SHP77 treated with DMSO at 0.1 percent for 48 hours (cell line): ENCODE results near the gene TRAPPC10.

Source experiments
- DNase-seq: peaks from one replicate; lab custom pipeline; 2025; lab: John Stamatoyannopoulos, UW

TRAPPC10 gene

DNA sequence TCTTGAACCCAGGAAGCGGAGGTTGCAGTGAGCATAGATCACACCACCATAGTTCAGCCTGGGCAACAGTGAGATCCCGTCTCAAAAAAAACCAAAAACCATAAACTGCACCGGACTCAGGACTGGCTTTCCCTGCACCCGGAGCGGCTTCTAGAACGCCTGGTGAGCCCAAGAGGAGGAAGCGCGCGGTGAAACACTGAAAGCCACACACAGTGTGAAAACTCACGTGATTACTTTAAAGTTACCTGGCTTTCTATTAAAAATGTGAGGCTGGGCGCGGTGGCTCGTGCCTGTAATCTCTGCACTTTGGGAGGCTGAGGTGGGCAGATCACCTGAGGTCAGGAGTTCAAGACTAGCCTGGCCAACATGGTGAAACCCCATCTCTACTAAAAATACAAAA is 7.0 kb upstream of the TRAPPC10 start:
- DNase-seq, result no peak

DNA sequence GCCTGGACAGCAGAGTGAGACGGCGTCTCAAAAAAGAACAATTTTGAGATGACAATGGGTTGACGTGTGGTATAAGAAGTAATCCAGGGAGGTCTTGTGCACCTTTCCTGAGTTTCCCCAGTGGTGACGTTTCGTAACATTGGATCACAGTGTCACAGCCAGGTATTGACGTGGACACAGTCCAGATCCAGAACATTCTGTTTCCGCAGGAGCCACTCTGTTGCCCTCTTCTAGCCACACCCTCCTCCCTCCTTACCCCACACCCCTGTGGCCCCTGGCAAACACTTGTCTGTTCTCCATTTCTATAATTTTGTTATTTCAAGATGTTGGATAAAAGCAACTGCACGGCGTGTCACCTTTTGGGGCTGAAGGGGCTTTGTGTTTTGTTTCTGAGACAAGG is 6.5 kb upstream of the TRAPPC10 start:
- no peak for DNase-seq

DNA sequence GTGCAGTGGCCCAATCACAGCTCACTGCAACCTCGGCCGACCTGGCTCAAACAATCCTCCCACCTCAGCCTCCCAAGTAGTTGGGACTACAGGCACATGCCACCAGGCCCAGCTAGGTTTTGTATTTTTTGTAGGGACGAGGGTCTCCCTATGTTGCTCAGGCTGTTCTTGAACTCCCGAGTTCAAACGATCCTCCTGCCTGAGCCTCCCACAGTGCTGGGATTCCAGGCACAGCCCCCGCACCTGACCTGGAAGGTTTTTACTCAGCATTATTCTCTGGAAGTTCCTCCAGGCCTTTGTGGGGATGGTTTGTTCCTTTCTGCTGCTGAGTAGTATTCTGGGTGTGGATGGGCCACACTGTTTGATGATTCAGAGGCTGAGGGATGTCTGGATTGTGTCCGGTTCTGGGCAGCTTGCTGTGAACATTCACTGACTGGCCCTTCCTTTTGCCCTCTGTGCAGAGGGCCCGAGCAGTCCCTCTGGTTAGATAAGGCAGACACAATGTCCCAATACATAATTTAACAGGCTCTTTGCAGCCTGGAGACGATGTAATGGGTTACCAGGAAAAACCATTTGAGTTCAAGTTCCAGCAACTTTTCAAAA is 6.0 kb upstream of the TRAPPC10 start:
- DNase-seq, result no peak

DNA sequence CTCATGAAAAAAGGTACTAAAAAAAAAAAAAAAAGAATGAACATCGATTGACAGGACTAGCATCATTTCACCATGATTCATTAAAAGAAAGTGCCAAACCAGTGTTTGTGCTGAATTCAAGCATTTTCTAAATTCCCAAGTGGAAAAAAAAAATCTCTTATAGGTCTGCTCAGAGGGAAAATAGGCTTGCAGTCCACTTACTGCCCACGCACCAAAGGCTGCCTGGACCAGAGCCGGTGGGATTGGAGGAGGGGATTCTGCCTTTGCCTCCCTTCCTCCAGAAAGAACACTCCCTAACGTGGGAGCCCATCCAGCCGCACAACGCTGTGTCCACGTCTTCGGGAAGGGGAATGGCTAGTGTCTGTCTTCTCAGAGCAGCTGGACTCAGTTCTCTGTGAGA is 5.5 kb upstream of the TRAPPC10 start:
- DNase-seq, result no peak

DNA sequence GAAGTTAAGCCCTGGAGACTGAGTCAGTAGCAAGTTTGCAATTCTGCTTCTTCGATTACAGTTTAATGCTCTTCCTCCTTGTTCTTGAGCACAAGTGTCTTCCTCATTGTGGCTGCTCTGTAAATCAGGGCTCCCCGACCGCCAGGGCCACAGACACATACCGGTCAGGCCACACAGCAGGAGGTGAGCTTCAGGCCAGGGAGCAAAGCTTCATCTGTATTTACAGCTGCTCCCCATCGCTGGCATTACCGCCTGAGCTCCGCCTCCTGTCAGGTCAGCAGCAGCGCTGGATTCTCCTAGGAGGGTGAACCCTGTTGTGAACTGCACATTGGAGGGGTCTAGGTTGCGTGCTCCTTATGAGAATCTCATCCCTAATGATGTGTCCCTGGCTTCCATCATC is 1.7 kb upstream of the TRAPPC10 start:
- DNase-seq, result no peak

DNA sequence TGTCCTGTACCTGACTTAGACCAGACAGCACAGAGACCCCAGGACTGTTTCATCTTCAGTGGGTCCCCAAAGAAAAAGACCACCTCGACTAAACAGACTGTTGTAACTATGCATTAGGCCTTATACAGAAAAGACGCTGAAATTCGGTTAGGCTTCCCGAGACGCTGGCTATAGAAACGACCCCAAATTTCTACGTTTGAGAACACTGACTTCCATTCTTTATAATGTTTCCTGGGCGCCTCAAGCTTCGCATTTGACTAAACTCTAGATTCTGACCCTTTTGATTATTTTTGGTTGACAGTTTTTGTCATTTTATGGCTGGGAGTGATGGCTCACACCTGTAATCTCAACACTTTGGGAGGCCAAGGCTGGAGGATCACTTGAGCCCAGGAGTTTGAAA is 986 bp upstream of the TRAPPC10 start:
- DNase-seq, result no peak

DNA sequence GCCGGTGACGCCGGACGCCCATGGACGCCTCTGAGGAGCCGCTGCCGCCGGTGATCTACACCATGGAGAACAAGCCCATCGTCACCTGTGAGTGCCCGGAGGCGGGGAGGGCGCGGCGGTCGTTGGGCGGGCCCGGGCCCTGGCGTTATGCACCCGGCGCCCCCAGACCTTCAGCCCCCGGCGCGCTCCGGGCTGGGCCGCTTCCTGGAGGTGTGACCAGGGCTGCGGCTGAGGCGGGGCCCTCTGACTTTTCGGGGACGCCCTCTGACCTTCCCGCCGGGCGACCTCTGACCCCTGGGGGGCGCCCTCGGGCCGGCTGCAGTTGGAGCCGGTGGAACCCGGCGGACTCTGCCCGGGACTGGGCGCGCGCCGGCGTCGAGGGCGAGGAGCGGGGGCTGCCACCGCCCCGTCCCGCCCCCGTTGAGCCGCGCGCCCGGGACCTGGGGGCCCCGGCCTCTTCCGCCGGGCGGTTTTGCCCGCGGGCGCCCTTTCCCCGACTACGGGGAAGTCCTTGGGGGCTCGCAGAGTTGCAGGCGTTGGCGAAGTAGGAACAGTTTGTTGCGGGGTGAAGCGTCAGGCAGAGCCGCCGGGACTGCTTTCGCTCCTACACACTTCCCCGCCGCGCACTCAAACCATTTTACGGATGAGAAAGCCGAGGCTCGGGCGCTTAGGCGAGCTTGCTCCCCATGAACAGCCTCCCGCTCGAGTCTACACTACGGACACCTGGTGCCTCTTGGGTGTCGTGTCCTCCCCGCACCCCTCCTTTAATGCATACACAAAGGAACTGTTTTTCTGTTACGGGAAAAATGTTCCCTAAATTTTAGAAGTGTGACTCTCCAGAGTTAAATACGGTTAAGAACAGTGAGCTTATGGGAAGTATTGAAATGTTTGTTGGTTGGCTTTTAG is 618 bp downstream of the TRAPPC10 start:
- DNase-seq, result no peak

DNA sequence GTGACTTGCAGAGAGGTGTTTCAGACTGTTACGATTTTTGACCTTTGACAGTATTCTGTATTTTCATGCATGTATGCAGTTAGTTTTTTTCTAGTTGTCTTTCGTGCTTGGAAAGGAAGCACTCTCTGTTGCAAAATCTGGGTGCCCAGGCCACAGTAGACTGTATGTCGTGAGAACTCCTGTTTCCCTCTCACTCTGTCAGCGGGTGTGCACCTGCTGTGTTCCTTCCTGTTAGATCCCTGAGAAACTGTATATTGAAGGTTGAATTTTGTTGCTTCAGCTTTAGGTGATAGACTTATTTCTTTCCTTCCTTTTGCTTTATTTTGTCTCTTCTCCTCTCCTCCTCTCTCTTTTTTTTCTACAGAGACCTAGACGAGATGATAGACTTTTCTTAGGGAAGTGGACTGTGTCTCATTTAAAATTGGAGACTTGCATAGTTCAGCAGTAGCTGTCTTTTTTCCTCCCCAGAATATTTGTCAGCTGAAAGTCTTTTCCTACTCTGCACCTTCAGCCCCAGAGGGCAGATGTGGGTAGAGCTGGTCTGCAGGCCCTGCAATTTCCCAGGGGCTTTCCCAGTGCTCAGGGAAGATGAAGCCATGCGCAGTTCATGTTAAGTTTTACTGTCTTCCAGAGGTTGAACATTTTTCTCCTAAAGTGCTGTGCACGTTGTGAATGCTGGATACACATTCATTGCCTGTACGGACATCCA is 1.4 kb downstream of the TRAPPC10 start:
- no peak for DNase-seq

DNA sequence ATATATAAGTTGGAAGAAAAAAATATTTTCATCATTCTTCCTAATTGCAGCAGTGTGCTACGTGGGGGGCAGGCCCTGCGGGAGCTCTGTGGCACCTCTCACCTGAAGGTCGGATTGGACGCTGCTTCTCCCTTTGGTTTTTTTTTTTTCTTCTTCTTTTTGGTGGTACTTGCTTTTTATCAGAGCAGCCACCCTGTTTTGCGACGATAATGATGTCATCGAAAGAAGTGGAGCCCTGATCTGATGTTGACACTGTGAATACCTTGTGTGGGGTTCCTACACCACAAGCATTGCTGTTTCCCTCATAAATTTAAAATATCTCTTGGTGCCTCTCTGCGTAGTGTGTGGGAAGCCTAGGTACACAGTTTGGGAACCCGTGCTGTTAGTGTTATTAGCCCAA is 5.5 kb downstream of the TRAPPC10 start:
- no peak for DNase-seq

DNA sequence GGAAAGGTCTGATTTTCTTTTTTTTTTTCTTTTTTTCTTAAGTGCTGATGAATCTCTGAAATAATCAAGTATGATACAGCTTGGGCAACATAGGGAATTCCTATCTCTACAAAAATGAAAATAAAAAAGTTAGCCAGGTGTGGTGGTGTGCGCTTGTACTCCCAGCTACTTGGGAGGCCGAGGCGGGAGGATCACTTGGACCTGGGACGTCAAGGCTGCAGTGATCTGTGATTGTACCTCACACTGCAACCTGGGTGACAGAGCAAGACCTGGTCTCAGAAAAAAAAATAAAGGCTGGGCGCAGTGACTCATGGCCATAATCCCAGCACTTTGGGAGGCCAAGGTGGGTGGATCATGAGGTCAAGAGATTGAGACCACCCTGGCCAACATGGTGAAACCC is 6.0 kb downstream of the TRAPPC10 start:
- DNase-seq, result no peak

DNA sequence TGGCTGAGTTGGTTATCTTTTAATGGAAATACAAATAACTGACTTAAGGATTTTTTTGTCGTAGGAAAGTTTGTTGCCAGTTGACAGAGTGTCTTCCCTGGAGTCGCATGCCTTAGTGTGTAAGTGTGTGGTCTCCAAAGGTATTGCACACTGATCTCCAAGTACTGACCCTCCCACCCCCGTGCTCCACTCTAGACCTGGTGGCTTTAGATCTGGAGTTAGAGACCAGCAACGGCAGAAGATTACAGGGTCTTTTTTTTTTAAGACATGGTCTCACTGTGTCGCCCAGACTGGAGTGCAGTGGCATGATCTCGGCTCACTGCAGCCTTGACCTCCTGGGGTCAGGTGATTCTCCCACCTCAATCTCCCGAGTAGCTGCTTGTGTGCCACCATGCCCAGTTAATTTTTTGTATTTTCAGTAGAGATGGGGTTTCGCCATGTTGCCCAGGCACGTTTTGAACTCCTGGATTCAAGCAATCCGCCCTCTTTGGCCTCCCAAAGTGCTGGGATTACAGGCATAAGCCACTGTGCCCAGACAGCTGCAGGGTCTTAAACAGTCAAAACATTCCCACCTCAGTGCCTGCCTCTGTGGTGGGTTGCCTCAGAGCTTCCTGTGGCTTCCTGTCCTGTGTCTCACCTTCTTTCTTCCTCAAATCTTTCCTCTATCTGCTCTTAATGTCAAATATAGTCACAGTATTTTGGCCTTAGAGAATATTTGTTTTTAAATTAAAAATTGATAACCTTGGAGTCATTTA is 6.9 kb downstream of the TRAPPC10 start:
- DNase-seq, result no peak

DNA sequence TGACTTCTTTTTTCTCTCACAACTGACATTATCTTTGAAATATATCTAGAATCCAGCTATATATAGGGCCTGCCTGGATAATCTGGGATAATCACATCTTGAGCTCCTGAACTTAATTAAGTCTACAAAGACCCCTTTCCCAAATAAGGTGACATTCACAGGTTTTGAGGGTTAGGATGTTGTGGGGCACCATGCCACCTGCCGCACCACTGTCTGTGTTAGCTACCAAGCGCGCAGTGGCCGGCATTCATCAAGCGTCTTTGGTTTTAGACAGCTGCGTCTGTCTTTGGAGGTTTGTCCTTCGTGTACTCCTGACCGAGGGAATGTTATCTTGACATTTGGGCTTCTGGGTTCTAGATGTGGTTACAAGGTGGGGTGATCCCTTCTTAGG is 7.5 kb downstream of the TRAPPC10 start:
- no peak for DNase-seq

DNA sequence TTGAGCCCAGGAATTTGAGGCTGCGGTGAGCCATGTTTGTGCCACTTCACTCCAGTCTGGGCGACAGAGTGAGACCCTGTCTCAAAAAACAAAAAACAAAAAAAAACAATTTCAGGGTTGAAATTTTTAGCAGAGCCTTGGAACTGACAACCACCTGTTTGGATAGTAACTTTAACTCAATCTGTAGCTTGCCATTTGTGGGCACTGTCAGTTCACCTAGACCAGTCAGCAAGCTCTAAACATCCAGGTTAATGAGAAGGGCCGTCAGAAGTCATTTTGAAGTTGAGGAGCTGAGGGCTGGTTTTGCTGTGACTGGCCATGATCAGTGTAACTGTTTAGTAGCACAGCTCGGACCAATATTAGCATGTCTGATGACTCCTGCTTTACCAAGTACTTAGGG is 8.4 kb downstream of the TRAPPC10 start:
- no peak for DNase-seq

DNA sequence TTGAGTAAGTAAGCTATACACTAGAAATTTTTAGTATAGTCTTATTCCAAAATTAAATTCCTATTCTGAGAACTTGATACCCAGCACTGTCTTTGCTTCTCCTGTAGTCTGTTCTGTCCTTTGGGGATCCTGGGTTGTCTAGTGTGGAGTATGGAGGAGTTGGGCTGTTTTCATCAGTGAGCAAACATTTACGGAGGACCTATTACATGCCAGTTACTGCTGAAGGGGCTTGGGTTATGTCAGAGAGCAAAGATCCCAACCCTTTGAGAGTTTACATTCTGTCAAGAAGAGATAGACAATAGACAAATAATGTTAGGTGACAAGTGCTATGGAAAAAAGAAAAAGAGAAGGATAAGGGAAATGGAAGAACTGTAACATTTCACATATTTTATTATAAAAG is 9.0 kb downstream of the TRAPPC10 start:
- no peak for DNase-seq

DNA sequence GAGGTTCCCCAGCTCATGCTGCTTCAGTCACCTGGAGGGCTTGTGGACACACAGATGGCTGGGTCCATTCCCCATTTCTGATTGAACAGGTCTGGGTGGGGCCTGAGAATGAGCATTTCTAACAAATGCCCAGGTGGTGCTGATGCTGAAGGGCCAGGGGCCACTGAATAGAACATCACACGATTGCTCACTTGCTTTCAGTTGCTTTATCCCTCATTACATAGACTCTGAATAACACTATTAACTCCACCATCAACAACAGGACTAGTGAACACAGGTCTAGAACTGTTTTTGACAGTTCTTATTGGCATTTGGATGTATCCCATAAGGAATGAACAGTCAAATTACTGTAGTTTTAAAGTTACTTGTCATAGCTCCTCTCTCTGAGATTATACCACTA is 12.1 kb downstream of the TRAPPC10 start:
- DNase-seq, result no peak

DNA sequence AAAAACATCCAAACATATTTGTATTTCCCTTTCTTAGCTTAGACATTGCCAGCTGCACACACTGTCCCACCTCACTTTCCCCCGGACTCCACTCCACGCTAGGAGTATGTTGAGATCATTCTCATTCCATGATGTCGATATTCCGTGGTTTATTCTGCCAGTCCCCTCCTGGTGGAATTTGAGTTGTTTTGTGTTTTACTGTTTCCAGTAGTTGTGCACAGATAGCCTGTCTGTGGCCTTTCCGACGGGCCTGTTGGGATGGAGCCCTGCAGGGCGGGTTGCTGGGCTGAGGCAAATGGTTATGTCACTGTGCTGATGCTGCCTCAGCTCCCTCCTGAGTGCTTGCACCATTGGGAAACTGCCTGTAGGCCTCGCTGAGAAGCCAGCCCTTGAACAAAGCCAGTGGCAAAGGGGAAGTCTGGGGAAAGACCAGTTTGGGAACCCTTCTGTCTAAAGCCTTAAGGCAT is 12.8 kb downstream of the TRAPPC10 start:
- DNase-seq, result no peak

DNA sequence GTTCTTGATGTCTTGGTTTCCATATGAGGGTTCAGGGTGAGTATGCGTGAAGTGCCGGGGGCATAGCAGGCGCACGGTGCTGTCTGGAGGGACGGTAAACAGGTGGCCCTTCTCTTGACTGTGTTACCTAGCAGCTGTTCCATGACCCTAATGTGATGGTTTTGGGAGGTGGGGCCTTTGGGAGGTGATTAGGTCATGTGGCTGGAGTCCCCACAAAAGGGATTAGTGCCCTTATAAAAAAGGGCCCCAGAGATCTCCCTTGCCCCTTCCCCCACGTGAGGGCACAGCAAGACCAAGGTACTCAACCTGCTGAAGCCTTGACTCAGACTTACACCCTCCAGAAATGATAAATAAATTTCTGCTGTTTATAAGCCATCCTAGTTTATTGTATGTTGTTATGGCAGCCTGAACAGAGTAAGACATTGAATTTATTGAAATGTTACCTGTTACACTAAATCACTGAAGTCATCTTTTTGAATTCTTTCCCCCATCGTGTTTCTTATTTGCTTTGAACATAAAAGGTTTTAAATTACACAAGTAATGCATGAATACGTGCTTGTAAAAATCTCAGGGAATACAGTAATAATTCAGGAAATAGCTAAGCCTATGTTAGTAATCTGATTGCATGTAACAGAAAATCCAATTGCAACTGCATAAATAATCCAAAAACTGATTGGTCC is 15.6 kb downstream of the TRAPPC10 start:
- DNase-seq, result no peak

DNA sequence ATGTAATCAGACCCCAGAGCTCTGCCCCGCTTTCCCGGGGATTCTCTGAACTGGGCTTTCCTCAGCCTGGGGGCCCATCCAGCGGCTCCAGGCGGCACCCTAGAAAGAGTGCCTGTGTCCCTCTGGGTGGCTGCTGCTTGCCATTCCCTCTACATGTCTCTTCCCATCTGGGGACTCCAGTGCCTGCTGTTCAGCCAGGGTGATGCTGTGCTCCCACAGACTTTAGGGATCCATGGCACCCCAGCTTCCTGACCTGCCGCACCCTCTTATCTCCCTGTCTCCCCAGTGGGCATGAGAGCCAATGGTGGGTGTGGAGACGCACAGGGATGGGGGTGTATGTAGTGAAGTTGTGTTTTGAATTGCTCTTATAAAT is 16.2 kb downstream of the TRAPPC10 start:
- DNase-seq, result no peak

DNA sequence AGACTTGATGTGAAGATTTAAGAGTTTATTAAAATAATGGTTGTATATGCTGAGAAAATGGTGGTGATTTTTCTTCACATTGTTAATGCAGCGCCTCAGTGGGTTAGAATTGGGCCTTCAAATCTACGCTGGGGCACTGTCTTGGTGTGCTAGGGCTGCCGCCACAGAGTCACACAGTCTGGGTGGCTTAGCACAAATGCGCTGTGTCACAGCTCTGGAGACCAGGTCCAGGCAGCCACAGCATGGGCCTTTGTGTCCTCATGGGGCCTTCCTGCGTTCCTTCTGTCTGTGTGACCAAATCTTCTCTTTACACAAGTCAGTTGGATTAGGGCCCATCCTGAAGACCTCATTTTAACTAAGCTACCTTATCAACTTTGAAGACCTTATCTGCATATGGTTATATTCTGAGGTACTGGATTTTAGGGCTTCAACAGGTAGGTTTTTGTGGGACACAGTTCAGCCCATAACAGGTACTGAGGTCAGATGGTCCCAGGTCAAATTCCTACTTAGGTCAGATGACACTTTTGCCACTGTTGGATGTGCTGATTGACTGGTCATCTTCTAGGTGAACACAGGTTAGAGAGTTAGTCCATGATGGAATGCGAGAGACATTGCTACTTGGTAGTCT is 17.5 kb downstream of the TRAPPC10 start:
- no peak for DNase-seq

DNA sequence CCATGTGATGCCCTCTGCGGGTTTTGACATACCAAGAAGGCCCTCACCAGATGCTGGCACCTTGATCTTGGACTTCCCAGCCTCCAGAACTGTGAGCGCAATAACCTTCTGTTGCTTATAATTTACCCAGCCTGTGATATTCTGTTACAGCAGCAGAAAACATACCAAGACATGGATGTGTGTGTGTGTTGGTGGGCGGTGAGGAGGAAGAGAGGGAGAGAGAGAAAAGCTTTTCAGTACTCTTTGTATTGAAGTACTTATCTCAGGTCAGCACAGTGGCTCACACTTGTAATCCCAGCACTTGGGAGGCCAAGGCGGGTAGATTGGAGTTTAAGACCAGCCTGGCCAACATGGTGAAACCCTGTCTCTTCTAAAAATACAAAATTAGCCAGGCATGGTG is 23.1 kb downstream of the TRAPPC10 start:
- DNase-seq, result no peak

DNA sequence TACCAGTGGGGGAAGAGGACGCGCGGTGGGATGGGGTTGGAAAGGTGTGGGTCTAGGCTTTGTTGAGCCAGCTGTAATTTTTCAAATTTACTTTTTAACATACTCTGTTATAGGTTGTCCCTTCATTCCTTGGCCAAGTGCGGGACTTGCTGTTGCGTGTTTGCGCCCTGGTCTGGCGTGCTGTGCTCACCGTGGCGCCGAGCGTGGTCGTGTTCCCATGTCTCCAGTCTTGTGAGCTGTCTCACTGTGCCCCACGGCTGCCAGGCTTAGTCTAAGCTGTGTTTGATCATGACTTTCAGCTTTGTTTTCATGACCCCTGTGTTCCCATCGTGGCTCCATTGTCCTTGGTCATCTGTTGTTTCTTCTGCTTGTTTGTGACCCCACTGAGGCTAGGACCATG is 26.0 kb downstream of the TRAPPC10 start:
- DNase-seq, result no peak
